GM18858 (cell line): Measurements from ENCODE around the gene TMEM120A.
A peak's percentile ranks its signal among the peaks of the same experiment; 100 is the strongest.
"Not testable (repeated sequence)": the region's sequence is repeated elsewhere in the genome, so short reads cannot be mapped to it uniquely, and the experiment has no call there.

Source experiments
- ATAC-seq: cut with Tn5 transposase; IDR thresholded peaks from one replicate; pipeline ENCODE4 v1.9.1; 2021; ENCODE audit not compliant: unreplicated experiment

The TMEM120A gene

DNA sequence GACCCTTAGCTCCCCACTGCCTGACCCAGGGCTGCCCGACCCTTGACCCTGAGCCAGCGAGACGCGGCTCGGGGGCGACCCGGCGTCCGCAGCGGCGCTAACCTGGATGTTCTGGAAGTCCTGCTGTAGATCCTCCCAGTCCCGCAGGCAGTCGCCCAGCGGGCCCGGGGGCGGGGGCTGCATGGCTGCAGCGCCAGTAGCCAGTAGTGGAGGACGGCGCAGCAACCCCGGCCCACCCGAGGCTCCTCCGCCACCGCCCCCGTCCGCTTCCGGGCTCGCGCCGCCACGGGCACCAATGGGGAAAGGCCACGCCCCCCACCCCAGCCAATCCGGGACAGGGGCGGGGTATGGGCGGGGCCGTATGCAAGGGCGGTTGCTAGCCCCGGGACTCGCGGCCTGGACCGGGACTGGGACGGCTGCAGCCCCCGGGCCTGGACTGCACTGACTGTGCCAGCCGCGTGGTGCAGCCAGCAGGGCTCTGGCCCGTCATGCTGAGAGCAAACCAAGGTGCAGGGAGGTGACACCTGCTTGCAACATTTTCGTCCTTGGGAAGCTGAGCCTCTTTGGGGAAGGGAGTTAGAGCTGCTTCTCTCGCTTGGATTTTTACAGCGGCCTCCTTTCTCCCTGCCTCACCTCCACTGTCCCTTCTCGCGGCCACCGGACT is at the start of gene TMEM120A:
TMEM120A (minus strand) TSS at position 208 of the 664 bp plus-strand sequence; CDS start at position 183, 25 bp downstream.
- ATAC-seq: peak; percentile 90

DNA sequence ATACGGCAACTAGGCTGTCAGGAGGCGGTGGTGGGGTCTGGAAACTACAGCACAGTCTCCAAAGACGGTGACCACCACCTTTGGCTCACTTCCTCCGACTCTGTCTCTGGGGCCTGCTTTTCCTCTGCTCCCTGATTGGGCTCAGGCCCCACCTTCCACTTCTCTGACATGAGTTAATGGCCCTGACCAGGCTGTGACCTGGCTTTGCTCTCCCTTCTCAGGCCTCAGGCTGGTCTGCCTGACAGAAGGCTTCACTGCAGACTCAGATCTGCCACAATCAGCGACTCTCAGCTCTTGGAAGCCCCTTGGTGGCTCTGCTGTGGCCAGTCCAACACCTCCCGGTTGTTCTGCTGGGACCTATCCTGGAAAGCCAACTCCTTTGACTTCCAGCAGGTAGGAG is 45.7 kb upstream of the TMEM120A start:
- ATAC-seq: no peak

DNA sequence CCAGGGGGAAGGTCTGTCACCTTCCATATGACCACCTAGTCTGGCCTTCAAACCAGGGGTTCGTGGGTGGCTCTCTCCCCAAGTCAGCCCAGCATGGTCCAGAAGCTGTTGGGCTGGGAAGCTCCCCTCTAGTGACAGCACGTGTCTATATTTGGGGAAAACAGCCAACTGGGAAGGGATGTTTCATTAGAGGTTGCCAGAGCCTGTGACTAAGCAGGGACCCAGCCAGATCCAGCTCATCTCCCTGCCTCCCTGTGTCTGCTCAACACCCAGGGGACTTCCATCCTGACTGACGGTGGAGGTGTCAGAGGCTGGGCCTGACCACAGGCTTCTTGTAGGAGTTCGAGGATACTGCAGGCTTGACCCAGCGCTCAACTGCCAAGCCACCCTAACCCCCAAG is 42.9 kb upstream of the TMEM120A start:
- no peak for ATAC-seq

DNA sequence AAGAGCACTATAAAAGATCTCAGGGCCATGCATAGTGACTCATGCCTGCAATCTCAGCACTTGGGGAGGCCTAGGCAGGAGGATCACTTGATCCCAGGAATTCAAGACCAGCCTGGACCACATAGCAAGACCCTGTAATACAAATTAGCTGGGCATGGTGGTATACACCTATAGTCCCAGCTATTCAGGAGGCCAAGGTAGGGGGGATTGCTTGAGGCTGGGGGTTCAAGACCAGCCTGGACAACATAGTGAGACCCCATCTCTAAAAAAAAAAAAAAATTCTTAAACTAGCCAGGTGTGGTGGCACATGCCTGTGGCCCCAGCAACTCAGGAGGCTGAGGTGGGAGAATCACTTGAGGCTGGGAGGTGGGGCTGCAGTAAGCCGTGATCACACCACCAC is 37.6 kb upstream of the TMEM120A start:
- ATAC-seq: no peak

DNA sequence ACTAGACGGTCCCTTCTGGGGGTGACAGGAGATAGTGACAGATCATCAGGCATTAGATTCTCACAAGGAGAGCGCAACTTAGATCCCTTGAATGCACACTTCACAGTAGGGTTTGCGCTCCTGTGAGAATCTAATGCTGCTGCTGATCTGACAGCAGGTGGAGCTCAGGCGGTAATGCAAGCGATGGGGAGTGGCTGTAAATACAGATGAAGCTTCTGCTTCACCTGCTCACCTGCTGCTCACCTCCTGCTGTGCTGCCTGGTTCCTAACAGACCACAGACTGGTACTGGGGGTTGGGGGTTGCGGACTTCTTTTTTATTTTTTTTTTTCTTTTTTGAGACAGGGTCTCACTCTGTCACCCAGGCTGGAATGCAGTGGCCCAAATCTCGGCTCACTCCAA is 35.3 kb upstream of the TMEM120A start:
- ATAC-seq: not testable (repeated sequence)

DNA sequence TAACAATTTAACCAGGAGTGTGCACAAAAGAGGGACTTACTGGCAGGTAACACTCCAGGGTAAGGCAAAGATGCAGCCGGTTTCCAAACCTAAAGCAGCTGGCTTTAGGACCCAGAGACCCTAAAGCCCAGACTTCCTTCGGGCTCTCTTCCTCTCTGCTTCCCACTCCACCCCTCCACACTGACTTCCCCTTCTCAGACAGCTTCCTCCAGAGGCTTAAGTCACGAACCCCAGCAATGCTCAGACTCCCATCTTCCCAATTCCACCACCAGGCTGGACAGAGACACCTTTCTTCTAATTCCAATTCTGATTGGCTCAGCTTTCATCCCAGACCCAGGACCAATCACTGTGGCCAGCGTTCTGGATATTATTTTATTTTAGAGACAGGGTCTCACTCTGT is 28.6 kb upstream of the TMEM120A start:
- no peak for ATAC-seq

DNA sequence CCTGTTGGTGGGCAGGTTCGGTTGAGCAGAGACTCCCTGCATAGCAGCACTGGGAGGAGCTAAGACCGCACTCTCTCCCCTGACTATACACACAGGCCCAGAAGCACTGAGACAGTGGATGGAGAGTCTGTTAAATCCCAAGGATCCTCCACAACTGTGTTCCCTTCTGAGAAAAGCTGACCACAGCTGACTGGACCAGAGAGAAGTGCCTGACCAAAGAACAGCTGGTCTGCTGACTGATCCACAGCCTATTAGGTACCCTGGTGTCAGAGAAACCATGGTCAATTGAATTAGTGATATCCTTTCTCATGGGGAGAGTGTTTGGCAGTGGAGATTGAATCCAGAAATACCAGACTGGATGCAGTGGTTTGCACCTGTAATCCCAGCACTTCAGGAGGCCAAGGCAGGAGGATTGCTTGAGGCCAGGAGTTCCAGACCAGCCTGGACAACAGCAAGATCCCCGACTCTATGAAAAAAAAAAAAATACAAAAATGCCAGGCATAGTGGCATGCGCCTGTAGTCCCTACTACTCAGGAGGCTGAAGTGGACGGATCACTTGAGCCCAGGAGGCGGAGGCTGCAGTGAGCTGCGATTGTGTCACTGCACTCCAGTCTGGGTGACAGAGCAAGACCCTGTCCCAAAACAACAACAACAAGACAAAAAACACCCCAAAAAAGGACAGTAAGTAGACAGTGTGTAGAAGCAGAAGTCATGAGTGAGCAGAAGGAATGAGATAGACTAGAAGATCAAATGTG is 27.8 kb upstream of the TMEM120A start:
- no peak for ATAC-seq

DNA sequence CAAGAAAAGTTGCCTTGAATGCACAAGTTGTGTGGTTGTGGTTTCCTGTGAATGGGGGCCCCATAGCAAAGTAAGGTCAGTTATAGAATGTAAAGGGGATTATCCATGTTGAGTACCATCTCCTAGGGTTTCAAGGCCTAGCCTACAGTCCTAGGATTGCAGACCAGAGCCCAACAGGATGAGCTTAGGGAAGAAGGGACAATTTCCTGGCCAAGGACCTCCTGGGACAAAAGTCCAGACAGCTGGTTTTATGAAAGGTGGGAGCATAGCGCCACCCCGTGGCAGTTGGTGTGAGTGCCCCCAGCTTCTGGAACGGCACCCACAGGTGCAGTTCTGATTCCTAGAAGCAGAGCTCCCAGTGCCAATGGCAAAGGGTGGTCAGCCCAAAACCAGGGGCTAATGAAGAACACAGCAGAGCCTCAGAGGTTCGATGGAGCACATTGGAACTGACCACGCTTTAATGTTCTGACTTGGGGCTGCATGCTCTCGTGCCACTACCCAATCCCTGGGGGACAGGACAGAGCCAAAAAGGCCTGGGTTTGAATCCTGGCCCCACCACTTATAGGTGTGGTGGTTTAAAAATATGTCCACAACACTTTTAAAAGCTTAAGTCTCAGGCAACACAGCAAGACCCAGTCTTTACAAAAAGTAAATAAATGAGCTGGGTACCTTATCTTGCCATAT is 25.8 kb upstream of the TMEM120A start:
- ATAC-seq: no peak

DNA sequence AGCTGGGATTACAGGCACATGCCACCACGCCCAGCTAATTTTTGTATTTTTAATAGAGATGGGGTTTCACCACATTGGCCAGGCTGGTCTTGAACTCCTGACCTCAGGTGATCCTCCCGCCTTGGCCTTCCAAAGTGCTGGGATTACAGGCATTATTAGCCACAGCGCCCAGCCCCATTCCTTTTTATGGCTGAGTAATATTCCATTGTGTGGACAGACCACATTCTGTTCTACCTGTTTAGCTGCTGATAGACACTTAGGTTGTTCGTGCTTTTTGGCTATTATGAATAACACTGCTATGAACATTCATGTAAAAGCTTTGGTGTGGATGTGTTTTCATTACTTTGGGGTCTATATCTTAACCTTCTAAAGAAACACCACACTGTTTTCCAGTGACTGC is 24.1 kb upstream of the TMEM120A start:
- ATAC-seq: not testable (repeated sequence)

DNA sequence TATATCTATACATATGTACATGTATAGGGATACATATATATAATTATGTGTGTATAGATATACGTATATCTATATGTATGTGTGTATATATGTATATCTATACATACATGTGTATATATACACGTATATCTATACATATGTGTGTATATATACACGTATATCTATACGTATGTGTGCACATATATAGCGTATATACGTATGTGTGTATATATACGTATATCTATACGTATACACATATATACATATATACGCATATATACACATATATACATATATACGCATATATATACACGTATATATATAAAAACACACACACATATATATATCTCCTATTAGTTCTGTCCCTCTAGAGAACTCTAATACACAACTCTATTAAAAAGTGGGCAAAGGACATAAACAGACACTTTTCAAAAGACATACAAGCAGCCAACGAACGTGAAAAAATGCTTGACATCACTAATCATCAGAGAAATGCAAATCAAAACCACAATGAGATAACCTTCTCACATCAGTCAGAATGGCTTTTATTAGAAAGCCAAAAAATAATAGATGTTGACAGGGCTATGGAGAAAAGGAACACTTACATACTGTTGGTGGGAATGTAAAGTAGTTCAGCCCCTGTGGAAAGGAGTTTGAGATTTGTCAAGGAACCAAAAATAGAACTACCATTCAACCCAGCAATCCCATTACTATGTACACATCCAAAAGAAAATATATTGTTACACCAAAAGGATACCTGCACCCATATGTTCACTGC is 22.0 kb upstream of the TMEM120A start:
- no peak for ATAC-seq

DNA sequence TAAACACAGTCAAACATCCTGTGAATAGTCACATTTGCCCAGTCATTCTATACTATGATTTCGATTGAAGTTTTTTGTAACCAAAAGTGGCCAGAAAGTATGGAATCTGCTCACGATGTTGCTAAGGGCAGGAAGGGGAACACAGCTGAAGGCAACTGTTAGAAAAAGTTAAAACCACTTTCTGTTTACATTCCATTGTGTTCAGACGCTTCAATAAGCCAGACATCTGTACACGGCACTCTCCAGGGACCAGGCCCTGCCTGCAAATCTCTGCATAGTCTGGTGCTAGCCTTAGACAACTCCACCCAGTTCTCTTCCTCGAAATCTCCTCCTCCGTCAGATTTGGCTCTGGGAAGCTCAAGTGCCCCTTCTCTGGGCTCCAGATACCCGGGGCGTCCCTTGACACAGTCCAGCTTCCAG is 17.1 kb upstream of the TMEM120A start:
- no peak for ATAC-seq

DNA sequence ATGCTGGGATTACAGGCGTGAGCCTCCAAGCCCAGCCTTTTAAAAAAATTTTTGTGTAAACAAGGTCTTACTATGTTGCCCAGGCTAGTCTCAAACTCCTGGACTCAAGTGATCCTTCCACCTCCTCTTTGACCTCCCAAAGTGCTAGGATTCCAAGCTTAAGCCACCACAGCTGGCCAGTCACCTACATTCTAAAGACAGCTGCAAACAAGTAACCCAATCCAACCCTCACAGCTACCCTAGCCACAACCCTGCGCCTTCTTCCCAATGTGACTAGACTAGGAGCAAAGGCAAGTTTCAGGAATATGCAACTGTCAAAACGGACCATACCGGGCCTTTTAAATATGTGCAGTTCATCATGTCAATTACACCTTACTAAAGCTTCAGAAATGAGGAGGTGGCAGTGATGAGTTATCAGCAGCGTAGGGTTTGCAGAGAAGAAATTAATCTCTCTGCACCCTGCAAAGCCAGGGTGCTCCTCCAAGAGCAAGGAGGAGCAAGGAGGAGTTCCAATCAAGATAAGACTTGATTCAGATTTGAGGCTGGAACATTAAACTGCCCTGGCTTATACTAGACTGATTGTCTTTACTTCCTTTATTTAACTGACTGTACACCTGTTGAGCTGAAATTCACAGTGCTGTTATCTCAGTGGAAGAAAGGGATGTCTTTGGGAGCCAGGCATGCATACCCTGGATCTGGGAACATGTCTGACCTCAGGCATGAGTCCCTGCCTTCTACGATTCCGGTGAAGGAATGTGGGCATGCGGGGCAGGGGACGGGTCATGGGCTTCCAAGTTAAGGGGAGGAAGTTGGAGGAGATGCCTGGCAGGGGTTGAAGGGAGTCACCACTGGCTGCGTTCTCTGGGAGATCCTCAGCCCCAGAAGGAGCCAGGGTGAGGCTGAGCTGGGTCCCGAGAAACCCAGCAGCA is 15.5 kb upstream of the TMEM120A start:
- no peak for ATAC-seq

DNA sequence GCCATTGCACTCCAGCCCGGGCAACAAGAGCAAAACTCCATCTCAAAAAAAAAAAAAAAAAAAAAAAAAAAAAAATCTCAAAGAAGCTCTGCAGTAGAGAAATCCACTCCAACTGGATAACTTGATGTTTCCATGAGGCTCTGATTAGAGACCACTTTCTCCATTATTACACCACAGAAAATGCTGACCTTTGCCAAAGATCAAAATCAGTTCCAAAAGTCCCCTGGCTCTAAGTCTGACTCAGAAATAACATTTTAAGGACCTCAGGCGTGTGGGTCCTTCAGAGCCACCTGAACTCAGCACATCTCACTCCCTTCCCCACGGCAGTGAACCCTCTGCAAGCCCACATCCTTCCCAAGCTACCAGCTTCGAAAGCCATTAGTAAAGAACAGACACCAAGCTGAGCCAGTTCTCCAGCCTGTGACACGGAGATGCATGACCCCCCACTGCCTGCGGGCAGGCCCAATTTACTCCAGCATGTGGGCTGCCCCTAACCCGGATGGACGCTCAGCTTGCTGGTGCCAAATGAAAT is 13.8 kb upstream of the TMEM120A start:
- ATAC-seq: no peak

DNA sequence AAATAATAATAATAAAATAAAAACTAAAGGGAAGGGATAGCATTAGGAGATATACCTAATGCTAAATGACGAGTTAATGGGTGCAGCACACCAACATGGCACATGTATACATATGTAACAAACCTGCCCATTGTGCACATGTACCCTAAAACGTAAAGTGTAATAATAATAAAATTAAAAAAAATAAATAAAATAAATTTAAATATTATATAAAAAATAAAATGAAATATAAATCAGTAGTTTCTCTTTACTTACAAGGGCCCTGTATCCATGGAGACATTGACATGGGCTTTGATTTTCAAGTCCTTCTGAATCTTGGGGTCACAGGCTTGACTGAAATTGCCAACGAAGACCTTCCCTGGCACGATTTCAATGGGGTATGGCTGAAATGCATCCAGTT is 10.6 kb upstream of the TMEM120A start:
- ATAC-seq: not testable (repeated sequence)

DNA sequence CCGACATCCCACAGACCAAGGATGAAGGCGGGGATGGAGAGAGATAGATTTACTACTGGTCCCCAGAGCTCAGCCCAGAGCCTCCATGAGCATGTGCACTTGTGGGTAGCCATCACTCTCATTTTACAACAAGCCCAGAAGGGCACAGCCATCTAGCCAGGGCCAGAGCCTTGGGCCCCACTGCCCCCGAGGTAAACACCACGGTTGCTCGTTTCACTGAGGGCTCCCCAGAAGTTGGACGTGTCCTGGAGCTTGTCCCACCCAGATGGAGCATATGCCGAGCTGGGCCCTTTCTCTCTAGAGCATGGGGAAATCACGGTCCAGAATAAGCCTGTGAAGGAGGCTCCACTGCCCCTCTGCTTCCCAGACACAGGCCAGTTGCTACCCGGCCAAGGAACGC is 9.0 kb upstream of the TMEM120A start:
- no peak for ATAC-seq

DNA sequence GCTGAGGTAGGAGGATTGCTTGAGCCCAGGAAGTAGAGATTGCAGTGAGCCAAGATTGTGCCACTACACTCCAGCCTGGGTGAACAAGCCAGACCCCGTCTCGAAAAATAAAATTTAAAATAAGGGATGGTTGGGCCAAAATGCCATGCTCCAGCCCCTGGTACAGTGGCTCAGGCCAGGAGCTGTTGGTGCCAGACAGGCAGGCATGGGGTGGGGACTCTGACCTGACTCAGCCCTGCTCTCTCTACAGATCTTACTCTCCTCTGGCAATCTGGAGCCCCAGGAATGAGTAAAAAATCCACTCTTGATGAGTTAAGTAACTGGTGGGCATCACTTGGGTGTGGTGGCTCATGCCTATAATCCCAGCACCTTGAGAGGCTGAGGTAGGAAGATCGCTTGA is 8.4 kb upstream of the TMEM120A start:
- no peak for ATAC-seq

DNA sequence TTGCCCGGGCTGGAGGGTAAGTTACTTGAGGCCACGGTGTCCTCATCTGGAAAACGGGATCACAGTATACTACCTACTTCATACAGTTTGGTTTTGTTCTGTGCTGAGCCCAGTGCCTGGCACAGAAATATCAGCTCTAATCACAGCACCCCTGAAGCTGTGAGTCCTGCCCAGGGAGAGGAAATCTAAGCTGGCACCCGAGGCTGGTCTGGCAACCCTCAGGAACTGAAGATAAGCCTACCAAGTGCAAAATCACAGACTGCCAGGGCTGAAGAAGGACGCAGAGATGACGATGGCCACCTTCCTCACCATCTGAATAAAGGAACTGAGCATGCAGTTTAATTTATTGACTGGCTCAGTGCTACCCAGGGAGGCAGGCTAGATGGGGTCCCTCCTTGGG is 7.7 kb upstream of the TMEM120A start:
- no peak for ATAC-seq

DNA sequence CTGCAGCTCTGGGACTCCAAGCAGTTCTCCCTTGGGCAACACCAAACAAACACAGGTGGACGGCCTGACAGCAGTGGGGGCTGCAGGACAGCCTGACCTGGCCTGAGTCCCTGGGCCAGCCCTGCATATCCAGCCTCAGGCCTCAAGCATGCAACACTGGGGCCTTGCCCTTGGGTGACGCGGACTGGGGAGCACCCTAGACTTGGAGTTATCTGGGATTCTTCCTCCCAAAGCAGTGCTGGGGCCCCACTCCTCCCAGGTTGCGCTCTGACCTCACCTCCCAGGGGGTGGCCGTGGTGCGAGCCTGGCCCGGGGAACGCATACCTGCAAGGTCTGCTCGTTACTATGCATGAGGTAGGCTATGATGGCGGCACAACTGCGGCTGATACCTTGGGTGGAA is 6.2 kb upstream of the TMEM120A start:
- ATAC-seq: no peak

DNA sequence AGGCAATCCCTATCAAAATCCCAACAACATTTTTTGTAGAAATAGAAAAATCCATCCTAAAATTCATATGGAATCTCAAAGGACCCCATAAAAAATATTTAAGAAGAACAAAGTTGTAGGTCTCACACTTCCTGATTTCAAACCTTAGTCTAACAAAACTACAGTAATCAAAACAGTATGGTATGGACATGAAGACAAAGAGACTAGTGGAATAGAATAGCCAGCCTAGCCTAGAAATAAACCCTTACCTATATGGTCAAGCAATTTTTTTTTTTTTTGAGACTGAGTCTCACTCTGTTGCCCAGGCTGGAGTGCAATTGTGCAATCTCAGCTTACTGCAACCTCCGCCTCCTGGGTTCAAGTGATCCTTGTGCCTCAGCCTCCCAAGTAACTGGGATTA is 3.6 kb upstream of the TMEM120A start:
- no peak for ATAC-seq

DNA sequence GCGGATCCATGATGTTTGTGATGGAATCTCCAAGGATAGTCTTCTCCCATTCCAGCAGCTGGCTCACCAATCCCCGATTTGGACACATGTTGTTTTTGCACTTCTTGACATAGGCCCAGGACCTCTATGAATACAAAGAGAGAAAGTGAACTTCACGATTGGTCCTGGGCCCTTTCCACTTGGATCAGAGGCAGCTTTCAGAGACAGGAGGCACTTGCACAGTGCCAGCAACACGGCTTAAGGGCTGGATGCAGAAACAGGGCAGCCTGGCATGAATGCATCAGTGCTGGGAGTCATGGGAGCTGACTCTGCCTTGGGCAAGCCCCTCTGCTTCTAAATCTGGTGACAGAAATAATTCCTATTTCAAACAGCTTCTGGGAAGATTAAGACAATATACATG is 2.1 kb upstream of the TMEM120A start:
- no peak for ATAC-seq
